Cerebellar cortex (tissue), 1 donor: ENCODE results near the gene ATM.
"Not testable (repeated sequence)": the region's sequence is repeated elsewhere in the genome, so short reads cannot be mapped to it uniquely, and the experiment has no call there.

ENCODE experiments used
- DNase-seq: peaks from one replicate; pipeline ENCODE4 v3.0.0-alpha.2; 2015; ENCODE audit warnings: low spot score

The ATM gene

DNA sequence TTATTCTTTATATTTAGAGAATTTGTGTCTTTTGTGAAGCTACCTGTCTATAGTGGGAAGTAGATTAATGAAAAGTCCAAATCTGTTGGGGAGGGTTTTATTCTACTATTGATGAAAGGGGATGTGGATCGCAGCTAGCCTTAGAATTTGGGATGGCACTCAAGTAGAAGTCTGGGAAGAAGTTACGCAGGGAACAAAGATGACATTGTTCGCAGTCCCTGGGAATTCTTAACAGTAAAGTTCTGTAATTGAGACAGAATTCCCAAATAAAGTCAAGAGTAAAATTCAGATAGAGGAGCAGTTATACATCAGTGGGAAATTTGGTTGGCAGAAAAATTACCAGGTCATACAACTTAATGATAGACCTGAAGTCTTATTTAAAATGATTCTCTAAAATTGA is 64.1 kb downstream of the ATM start:
- no peak for DNase-seq

DNA sequence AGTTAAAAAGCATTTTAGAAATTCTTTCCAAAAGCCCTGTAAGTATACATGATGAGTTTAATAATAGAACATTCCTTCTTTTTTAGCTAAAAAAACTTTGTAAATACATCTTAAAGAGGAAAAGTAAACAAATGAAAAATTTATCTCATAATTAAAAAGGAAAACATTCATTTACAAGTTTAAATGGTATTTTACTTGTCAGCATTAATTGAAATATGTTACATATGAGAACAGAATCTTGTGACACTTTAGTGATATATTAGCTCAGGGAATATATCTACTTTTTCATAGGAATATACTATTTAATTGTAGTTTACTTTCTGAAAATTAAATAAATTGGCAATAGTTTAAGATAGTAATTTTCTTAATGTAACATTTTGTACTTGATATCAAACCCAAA is 66.2 kb downstream of the ATM start:
- not testable (repeated sequence) for DNase-seq

DNA sequence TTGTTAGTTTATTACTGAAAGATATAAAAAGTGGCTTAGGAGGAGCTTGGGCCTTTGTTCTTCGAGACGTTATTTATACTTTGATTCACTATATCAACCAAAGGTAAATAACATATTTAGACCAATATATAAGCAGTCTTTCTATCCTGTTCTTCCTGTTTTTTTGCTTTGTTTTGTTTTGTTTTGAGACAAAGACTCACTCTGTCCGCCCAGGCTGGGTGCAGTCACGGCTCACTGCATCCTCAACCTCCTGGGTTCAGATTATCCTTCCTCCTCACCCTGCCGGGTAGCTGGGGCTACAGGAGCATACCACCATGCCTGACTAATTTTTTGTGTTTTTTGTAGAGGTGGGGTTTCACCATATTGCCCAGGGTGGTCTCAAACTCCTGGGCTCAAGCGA is 66.8 kb downstream of the ATM start:
- no peak for DNase-seq

DNA sequence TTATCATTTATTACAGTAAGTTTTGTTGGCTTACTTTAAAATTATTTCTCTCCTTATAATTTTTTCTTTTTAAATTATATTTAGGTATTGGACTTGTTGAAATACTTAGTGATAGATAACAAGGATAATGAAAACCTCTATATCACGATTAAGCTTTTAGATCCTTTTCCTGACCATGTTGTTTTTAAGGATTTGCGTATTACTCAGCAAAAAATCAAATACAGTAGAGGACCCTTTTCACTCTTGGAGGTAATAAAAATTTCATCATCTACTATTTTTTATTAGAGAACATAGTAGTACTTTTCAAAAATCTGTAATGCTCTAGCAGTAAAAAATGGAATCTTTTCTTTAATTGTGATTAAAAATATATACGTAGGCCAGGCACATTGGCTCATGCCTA is 70.4 kb downstream of the ATM start:
- DNase-seq = no peak

DNA sequence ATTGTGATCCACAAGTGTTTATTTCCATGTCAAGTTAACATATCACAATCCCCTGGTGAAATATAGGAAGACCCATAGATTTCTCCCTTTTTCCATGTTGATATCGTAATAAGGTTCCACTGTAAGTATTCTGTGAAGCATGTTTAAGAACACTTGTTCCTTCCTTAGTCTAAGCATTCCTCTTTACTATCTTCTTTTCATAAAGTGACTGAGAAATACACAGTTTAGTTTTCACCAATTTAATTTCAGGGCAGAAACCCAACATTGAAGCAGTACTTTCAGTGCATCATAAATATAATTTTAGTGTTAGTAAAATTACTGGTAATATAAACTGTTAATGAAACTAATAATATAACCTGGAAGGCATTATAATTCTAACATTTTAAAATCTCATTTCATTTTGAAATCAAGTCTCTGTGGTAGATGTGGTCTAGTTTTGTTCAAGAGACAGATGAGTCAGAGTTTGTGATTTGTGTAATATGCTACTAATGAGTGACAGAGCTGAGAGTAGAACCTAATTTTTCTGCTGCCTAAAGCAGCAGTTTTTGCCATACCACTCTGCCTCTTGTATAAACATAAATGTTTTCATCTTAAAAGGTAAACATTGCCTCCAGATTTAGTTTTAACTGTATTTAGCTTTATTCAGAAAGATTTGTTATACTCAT is 79.4 kb downstream of the ATM start:
- no peak for DNase-seq

DNA sequence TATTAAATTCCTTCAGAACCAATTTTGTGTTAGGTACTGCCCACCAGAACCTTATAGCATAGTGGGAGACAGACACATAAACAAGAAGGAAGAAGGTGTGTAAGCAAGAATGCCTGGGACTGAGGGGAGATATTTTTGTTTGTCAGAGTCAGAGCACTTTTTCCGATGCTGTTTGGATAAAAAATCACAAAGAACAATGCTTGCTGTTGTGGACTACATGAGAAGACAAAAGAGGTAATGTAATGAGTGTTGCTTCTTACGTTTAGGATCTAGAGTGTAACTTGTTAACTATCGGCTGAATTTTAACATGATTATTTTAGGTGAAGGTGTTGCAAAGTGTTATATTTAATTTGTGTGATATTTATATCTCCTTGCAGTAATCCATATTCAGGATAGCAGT is 84.9 kb downstream of the ATM start:
- no peak for DNase-seq

DNA sequence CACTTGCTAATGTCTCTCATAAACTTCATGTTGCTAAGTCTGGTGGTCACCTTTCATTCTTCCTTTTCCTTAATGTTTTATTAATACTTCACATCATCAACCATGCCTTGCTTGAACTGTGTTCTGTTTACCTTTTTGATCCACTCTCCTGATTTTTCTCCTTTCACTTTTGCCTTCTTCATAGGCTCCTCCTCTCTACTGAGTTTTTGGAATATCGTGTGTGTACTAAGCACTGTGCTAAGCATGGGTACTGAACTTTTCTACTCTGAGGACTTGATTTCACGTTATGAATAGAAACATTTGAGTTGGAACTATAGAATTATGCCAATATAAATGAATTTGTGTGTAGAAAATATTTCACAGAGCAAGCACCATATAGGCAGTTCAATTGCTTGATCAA is 90.6 kb downstream of the ATM start:
- DNase-seq = no peak

DNA sequence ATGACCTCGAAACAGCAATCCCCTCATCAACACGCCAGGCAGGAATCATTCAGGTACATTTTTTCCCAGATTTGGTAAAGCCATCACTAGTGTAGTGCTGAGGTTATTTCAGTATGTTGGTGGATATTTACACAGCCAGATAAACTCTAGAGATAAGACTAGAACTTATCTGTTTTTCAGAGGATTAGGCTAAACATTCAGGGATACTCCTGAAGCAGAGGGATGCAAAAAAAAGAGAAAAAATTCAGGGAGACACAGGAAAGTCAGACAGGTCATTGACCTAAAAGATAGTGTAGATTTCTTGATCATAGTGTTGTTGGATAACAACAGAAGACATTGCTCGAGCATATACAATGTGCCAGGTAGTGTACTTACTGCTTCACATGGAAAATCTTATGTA is 93.2 kb downstream of the ATM start:
- DNase-seq = no peak

DNA sequence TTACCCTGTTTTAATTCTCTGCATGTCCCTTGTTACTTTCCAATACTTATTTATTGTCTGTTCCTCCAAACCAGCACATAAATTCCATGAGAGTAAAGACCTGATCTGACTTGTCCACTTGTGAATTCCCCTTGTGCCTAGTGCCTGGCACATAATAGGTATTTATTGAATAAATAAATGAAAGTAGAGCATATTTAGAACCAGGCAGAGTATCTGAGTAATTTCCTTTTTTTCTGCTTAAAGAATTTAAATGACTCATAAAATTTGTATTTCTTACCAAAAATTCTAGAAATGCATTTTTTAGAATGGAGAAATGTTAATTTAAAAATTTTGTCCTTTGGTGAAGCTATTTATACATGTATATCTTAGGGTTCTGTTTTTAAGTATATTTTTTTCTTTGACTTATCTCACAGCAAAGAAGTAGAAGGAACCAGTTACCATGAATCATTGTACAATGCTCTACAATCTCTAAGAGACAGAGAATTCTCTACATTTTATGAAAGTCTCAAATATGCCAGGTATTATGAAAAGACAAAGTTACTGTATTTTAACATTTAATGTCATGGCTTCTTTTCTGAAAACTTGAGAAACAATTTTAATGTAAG is 96.8 kb downstream of the ATM start:
- no peak for DNase-seq

DNA sequence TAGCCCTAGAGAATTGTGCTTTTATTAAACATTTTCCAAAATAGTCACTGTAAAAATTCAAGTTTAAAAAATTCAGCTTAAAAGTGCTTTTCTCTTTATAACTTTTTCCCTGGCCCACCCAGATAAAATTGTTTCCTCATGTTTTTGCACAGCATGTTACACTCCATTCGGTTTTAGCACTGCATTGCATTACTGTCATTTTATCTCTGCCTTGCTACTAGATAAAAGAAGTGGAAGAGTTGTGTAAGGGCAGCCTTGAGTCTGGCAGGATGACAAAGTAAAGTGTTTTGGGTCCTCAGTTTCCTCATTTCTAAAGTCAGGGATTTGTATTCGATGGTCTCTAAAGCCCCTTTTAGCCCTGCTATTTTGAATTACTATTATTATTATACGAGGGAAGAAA is 99.8 kb downstream of the ATM start:
- no peak for DNase-seq

DNA sequence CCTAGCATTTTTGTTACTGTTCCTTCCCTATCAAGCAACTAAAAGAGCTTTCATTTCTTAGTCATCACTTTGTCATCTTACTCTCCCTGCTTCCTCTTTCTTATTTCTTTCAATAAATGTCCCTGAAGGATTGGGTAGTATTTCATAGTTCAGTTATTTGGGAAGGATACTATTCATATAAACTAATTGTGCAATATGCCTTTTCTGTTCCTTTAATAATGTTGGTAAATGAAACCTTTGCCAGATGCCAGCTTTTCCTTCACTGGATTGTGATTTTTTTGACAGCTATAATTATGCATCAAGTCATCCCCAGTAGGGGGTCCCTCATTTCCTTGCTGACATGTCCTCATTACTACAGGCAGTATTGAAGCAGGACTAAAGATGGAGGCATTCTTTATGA is 101.7 kb downstream of the ATM start:
- peak; percentile 63 for DNase-seq

DNA sequence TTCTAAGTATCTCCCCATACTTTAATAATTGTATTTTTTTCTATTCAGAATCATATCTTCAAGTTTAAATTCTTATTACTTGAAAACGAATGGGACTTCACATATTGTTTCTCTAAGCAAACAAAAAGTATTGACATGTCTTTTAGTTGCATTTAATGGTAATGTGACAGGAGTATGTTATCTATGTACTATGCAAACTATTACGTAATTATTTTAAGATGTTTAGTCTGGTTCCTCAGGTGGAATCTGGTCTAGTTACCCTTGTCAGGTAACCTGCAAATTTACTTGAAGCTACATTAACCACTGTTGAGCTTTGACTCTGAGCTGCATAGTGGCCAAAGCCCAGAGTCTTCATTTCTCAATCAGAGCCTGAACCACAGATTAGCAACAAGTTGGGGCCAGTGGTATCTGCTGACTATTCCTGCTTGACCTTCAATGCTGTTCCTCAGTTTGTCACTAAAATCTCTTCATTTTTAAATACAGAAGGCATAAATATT is 110.6 kb downstream of the ATM start:
- DNase-seq = no peak

DNA sequence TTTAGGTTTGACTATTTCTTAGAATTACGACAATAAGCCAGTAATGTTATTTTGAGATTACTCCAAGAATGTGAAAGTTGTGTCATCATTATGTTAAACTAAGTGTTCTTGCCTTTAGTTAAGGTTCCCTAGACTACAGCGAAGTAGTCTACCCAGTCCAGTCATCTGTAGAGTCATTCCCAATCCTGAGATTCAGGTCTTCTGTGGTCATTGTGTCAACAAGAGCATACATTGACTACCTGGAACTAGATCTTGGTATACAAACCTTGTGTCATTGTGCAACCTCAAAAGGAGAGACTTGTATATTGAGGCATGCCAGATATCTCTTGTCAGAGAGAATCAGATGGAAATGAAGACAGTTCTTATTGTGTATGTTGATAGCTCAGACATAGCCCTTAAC is 115.9 kb downstream of the ATM start:
- DNase-seq = no peak

DNA sequence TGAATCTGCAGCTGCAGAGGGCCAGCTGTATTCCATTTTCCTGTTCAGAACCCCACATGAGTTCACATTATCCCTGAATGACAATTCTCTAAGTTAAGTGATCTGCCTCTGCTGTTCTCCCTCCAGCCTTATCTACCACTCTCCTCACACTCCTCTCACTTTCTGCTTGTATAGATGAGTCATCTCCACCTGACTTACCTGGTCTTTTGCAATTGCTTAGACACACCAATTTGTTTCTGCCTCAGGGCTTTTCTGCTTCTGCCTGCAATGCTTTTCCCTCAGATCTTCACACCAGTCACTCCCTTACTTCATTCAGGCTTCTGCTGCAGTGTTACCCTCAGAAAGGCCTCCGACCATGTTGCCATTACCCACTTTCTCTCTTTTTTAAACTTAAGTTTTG is 118.1 kb downstream of the ATM start:
- DNase-seq = no peak

DNA sequence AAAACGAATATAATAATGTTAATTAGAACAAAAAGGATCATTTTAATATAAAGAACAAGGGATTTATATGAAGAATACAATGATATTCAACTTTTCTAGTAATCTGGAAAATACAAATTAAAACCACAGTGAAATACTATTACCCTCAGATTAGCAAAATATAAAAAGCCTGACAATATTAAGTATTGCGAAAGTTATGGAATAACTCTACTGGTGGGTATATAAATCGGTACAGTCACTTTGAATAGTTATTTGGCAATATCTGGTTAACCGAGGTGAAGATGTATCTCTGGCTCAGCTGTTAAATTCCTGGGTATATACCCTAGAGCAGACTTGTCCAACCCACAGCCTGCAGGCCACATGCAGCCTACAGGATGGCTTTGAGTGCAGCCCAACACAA is 118.8 kb downstream of the ATM start:
- DNase-seq = no peak

DNA sequence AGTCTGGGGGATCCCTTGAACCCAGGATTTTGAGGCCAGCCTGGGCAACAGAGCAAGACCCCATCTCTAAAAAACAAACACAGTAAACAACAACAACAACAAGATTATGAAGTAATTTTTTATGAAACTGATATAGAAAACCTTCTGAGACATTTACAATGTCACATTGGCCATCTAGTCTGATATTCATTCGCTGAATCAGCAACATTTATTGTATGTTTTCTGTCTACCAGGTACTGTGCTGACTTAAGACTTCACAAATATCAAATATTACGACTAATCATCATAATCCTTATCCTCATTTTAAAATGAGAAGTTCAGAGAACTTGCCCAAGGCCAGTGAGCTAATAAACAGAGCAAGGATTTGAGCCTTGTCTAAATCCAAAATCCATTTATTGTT is 120.8 kb downstream of the ATM start:
- no peak for DNase-seq

DNA sequence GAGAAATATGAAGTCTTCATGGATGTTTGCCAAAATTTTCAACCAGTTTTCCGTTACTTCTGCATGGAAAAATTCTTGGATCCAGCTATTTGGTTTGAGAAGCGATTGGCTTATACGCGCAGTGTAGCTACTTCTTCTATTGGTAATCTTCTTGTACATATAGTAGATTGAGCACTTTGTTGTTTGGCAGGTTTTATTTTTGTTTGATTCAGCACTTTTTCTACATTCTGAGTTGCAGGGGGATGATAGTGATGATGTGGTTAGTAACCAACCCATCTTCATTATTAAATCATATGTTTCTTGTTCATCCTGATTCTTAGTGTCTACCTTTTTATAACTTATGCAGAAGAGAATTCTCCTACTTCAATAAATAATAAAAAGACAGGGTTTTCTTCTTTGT is 122.9 kb downstream of the ATM start:
- DNase-seq = no peak

DNA sequence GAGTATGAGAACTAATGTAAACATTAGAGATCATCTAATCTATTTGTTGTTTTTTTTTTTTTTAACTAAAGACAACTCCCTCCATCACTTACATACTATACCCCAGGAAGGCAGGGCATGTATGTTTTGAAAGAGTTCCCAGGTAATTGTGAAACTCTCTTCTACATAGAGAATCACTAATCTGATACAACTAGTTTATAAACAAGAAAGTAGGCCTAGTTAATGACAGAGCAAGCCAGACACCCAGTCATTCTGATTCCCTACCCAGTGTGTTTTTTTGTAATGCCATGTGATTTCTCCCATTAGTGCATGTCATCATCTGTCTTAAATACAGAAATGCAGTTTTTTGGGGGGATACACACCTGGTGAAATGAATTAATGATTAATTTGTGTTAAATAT is 123.6 kb downstream of the ATM start:
- DNase-seq = no peak

DNA sequence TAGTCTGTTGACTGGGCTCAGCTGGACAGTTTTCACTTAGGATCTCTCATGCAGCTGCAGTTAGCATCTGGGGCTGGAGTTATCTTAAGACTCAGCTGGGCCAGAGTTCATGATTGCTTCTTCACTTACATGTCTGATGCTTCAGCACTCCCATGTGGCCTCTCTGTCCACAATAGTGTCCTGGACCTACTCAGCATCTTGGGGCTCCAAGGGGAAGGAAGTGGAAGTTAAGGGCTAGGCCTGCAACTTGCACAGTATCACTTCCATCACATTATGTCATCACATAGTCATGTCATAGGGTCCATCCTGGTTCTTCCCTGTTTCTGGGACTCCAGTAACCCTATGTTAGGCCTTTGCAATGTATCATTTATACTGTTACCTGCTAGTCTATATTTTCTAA is 128.6 kb downstream of the ATM start:
- DNase-seq = no peak

DNA sequence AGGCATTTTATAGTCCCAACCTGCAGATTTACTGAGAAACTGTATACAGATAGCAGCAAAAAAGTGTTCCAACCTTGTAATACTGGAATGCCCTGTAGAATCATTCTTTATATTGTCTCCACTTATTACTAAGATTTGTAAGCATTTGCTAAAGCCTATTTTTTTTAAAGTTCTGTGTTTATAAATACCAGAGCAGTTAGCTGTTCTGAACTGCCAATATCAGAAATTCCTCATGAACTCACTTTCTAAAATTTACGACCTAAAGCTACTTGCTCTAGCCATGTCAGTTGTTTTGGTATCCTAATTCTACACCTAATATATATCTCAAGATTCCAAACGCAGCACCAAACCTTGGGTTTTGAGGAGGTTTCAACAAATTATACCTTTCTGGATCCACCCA is 141.3 kb downstream of the ATM start:
- no peak for DNase-seq

DNA sequence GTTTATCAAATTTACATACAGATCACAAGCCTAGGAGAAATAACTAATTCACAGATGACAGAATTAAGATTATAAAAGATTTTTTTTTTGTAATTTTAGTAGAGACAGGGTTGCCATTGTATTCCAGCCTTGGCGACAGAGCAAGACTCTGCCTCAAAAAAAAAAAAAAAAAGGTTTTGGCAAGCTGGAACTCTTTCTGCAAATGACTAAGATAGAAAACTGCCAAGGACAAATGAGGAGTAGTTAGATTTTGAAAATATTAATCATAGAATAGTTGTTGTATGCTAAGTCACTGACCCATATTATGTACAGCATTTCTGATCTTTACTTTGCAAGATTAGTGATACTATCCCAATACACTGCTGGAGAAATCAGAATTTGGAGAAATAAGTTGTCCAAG is 145.3 kb downstream of the ATM start:
- DNase-seq = no peak

DNA sequence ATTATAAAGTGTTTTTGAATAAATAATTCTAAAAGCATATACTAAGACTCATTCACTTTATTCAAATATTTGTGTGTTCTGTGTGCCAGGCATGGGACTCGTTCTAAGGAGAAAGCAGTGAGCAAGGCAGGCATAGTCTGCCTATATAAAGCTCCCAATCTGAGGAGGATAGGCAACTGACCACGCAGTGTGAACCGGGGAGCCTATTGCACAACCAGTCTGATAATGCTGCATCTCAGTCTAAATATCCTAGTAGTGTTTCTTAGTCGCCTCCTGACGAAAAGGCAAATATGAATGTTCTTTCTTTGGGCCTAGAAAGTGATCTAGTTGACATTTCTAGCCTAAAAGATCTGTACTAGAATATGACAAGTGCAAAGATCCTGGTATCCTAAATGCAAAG is 146.2 kb downstream of the ATM start:
- DNase-seq = no peak

DNA sequence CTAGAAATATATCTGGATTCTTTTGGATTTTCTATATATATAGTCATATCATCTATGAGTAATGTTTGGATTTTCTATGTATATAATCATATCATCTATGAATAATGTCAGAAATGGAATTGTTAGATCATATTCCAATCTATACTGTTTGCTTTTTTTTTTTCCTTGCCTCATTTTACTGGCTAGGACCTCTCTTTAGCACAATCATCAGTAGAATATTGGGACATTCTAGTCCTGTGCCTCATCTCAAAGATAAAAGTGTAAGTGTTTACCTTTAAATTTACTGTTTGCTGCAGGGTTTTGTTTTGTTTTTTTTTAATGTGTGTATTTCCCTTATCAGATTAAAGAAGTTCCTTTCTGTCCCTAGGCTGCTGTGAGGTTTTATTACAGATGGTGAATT is 147.4 kb downstream of the ATM start:
- DNase-seq = no peak

DNA sequence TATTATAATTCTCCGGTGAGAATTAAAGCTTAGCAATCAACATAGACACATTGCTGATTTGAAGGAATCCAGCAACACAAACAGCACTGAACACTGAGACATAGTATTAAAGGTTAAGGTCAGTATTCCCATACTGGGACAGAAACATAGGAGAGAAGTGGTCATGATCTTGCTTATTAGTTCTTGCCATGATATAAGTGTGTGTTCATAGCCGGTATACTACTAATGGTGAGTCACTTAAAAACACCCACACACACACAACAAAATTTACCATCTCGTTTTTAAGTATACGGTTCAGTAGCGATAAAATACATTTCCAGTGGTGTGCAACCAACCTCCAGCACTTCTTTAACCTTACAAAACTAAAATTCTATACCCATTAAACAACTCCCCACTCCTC is 148.1 kb downstream of the ATM start:
- DNase-seq = no peak
